Skeletal muscle tissue (tissue), 4 donors: ENCODE results near the gene DAB2. TPM values are rescaled to one million over a fixed set of nuclear protein-coding genes. Genes with fewer than 3 reads are reported as not detected.

ENCODE experiments used
- H3K27ac ChIP-seq: one replicate; pipeline ENCODE4 v1.7.0; 2013; ENCODE audit warnings: mild to moderate bottlenecking, low read depth, low read length, inconsistent platforms
- H3K27me3 ChIP-seq, 3 donors: one replicate each; pipeline ENCODE4 v1.7.0; 2013; ENCODE audit warnings: low read length in 3 of 3; ENCODE audit not compliant: control insufficient read depth in 3 of 3, insufficient read depth in 3 of 3
- H3K36me3 ChIP-seq, 3 donors: one replicate each; pipeline ENCODE4 v1.7.0; 2013; ENCODE audit warnings: low read length in 3 of 3; ENCODE audit not compliant: control insufficient read depth in 3 of 3, insufficient read depth in 3 of 3
- H3K4me1 ChIP-seq, 3 donors: one replicate each; pipeline ENCODE4 v1.7.0; 2013; ENCODE audit warnings: low read length in 3 of 3, mild to moderate bottlenecking in 3 of 3; ENCODE audit not compliant: control insufficient read depth in 3 of 3, insufficient read depth in 3 of 3
- H3K4me3 ChIP-seq, 3 donors: one replicate each; pipeline ENCODE4 v1.7.0; 2013; ENCODE audit warnings: low read length in 3 of 3
- H3K9ac ChIP-seq, 3 donors: one replicate each; pipeline ENCODE4 v1.7.0; 2013; ENCODE audit warnings: low read length in 3 of 3, mild to moderate bottlenecking in 3 of 3, moderate library complexity in 2 of 3, low read depth in 1 of 3
- H3K9me3 ChIP-seq, 3 donors: one replicate each; pipeline ENCODE4 v1.7.0; 2013; ENCODE audit warnings: low read length in 3 of 3; ENCODE audit not compliant: control insufficient read depth in 3 of 3
- total RNA-seq: library from RNA; depleted of rRNA; stranded (reverse); fragments of >200 nt; gene quantifications from one replicate; pipeline ENCODE4 v1.2.3, GENCODE V29; 2014
- donor health status: Osteomylitis.

DAB2 gene
- total RNA-seq, 1 donor from 2014 or later = 91.3 TPM

GRCh38 chr5:39449591-39449990 lies 24.8 kb upstream of the DAB2 start:
- Histone ChIP-seq H3K4me1 (no peaks in the 10 kb centered on the region), H3K9ac (no peak overlapping the region), H3K9me3 (no peaks in the 10 kb centered on the region), H3K27me3 (no peaks in the 10 kb centered on the region), H3K27ac (no peak overlapping the region), H3K4me3 (no peak overlapping the region), H3K36me3 (no peaks in the 10 kb centered on the region)

DNA sequence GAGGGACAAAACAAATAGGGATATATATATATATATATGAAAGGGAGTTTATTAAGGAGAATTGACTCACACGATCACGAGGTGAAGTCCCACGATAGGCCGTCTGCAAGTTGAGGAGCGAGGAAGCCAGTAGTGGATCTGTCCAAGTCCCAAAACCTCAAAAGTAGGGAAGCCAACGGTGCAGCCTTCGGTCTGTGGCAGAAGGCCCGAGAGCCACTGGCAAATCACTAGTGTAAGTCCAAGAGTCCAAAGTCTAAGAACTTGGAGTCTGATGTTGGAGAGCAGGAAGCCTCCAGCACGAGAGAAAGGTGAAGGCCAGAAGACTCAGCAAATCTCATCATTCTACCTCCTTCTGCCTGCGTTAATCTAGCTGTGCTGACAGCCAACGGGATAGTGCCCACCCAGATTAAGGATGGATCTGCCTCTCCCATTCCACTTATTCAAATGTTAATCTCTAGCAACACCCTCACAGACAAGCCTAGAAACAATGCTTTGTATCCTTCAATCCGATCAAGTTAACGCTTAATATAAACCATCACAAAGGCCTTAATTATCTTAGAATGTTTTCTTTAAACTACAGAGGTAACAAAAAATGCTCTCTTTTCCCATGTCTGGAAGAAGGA lies 23.8 kb upstream of the DAB2 start:
- no peaks in the 10 kb centered on the region for H3K4me1 ChIP-seq
- H3K9ac ChIP-seq = no peak overlapping the region
- H3K27me3 ChIP-seq = no peaks in the 10 kb centered on the region
- H3K9me3 ChIP-seq = no peaks in the 10 kb centered on the region
- no peak overlapping the region for H3K4me3 ChIP-seq
- H3K36me3 ChIP-seq = no peaks in the 10 kb centered on the region
- H3K27ac ChIP-seq = no peak overlapping the region

DNA sequence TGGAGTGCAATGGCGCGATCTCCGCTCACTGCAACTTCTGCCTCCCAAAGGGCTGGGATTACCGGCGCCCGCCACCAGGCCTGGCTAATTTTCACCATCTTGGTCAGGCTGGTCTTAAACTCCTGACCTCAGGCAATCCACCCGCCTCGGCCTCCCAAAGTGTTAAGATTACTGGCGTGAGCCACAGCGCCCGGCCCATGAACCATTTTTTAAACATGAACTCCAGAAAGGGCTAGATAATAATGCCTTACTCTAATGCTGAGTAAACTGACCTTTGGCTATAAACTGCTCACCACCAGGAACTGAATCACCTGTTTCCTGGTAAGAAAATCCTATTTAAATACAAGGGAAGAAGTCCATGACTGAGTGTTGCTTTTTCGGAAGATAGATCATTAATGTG lies 23.2 kb upstream of the DAB2 start:
- H3K4me3 ChIP-seq = no peak overlapping the region
- H3K36me3 ChIP-seq = no peaks in the 10 kb centered on the region
- H3K27me3 ChIP-seq = no peaks in the 10 kb centered on the region
- H3K9me3 ChIP-seq = no peaks in the 10 kb centered on the region
- H3K9ac ChIP-seq = no peak overlapping the region
- no peak overlapping the region for H3K27ac ChIP-seq
- H3K4me1 ChIP-seq = no peaks in the 10 kb centered on the region

DNA sequence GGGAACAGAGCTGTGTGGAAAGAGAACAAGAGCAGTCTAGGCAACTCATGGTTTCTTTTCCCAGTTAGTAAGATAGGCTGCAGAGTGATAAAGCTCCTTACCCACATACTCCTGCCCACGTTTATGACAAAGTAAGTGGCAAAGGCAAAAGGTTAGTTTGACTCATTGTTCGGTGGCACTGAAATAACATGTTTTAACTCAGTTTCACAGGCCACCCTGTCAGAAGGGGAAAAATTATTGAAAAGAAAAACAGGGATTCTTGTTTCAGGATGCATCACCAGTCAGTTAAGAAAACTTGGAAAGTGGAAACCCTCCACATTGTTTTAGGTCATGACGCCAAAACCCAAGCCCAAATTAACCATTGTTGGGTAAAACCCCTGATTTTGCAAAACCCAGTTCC lies 22.3 kb upstream of the DAB2 start:
- peaks cover 0 to 4% (median 0%) of the 10 kb centered on the region in 3 donors for H3K4me1 ChIP-seq
- no peak overlapping the region for H3K9ac ChIP-seq
- no peak overlapping the region for H3K27ac ChIP-seq
- H3K9me3 ChIP-seq = no peaks in the 10 kb centered on the region
- no peak overlapping the region for H3K4me3 ChIP-seq
- no peaks in the 10 kb centered on the region for H3K36me3 ChIP-seq
- H3K27me3 ChIP-seq = no peaks in the 10 kb centered on the region

GRCh38 chr5:39446231-39446630 lies 21.5 kb upstream of the DAB2 start:
- H3K27ac ChIP-seq = no peak overlapping the region
- H3K4me3 ChIP-seq = no peak overlapping the region
- no peaks in the 10 kb centered on the region for H3K27me3 ChIP-seq
- H3K9me3 ChIP-seq = no peaks in the 10 kb centered on the region
- H3K36me3 ChIP-seq = no peaks in the 10 kb centered on the region
- no peak overlapping the region for H3K9ac ChIP-seq
- peaks cover 0 to 5% (median 0%) of the 10 kb centered on the region in 3 donors for H3K4me1 ChIP-seq

DNA sequence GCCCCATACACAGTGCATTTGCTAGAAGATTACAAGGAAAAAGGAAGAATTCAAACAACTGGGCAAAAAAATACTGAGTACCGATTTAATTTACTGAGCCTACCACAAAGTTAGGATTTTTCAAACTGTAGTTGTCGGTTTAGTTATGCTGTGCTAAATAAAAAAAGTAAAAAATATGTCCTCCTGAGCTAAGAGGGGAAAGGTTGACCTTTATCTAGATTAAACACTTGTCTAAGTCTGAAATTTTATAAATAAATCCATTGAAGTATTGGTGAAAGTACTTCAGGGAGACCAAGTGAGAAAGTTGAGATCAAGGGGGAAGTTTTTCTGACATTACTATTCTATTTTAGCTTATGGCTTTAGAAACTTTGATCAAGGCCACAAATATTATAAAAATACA lies 19.1 kb upstream of the DAB2 start:
- no peak overlapping the region for H3K4me3 ChIP-seq
- H3K4me1 ChIP-seq = peaks cover 0 to 5% (median 0%) of the 10 kb centered on the region in 3 donors
- H3K36me3 ChIP-seq = no peaks in the 10 kb centered on the region
- no peaks in the 10 kb centered on the region for H3K27me3 ChIP-seq
- no peaks in the 10 kb centered on the region for H3K9me3 ChIP-seq
- no peak overlapping the region for H3K27ac ChIP-seq
- no peak overlapping the region for H3K9ac ChIP-seq

DNA sequence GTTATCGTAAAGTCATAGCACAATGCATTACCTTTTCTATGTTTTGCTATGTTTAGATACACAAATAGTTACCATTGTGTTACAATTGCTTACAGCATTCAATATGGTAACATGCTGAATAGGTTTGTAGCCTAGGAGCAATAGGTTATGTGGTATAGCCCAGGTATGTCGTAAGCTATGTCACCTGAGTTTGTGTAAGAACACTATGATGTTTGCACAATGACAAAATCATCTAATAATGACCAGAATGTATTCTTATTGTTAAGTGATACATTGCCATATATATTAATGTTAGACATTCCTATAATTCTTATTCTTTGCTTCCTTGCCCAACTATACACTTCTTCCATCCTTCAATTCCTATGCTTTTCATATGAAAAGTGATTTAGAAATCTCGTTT lies 18.2 kb upstream of the DAB2 start:
- Histone ChIP-seq H3K9ac (no peak overlapping the region), H3K27me3 (no peaks in the 10 kb centered on the region), H3K27ac (no peak overlapping the region), H3K4me3 (no peak overlapping the region), H3K9me3 (no peaks in the 10 kb centered on the region), H3K36me3 (no peaks in the 10 kb centered on the region), H3K4me1 (peaks cover 0 to 5% (median 0%) of the 10 kb centered on the region in 3 donors)

- Histone ChIP-seq H3K4me1 (peaks cover 0 to 5% (median 4%) of the 10 kb centered on the region in 3 donors), H3K27me3 (no peaks in the 10 kb centered on the region), H3K9ac (no peak overlapping the region), H3K4me3 (no peak overlapping the region), H3K36me3 (no peaks in the 10 kb centered on the region), H3K9me3 (no peaks in the 10 kb centered on the region), H3K27ac (peak overlapping the region; percentile 64)
Measured at GRCh38 chr5:39441838-39442237, 17.1 kb upstream of the DAB2 start.

- Histone ChIP-seq H3K36me3 (no peaks in the 10 kb centered on the region), H3K27ac (peak overlapping the region; percentile 0), H3K9ac (no peak overlapping the region), H3K9me3 (no peaks in the 10 kb centered on the region), H3K27me3 (no peaks in the 10 kb centered on the region), H3K4me1 (peaks cover 0 to 5% (median 4%) of the 10 kb centered on the region in 3 donors), H3K4me3 (no peak overlapping the region)
Measured at GRCh38 chr5:39440958-39441624, 16.3 kb upstream of the DAB2 start.

GRCh38 chr5:39440192-39440957 lies 15.6 kb upstream of the DAB2 start:
- H3K27ac ChIP-seq = no peak overlapping the region
- no peaks in the 10 kb centered on the region for H3K36me3 ChIP-seq
- no peak overlapping the region for H3K4me3 ChIP-seq
- no peaks in the 10 kb centered on the region for H3K27me3 ChIP-seq
- no peak overlapping the region for H3K9ac ChIP-seq
- peaks cover 0 to 5% (median 4%) of the 10 kb centered on the region in 3 donors for H3K4me1 ChIP-seq
- H3K9me3 ChIP-seq = no peaks in the 10 kb centered on the region
